Testis (tissue), 3 donors: ENCODE data around the gene SMIM26. TPM values are rescaled to one million over a fixed set of nuclear protein-coding genes. Genes with fewer than 3 reads are reported as not detected.

Source experiments
- DNase-seq: peaks from one replicate; pipeline ENCODE4 v3.0.0-alpha.2; 2019
- H3K27ac ChIP-seq, 2 donors: fragments of 200-600 bp; sonication (generic); one replicate each; pipeline ENCODE4 v1.5.1; 2019
- H3K27me3 ChIP-seq: fragments of 200-600 bp; sonication (generic); one replicate; pipeline ENCODE4 v1.5.1; 2019
- H3K36me3 ChIP-seq: fragments of 200-600 bp; sonication (generic); one replicate; pipeline ENCODE4 v1.5.1; 2017; ENCODE audit warnings: low read depth; ENCODE audit errors: missing control alignments
- H3K4me1 ChIP-seq: fragments of 200-600 bp; sonication (generic); one replicate; pipeline ENCODE4 v1.5.1; 2019
- H3K4me3 ChIP-seq, 2 donors: fragments of 200-600 bp; sonication (generic); one replicate each; pipeline ENCODE4 v1.5.1; 2017 to 2019
- H3K9me3 ChIP-seq: fragments of 200-600 bp; sonication (generic); one replicate; pipeline ENCODE4 v1.5.1; 2017
- POLR2A ChIP-seq: fragments of 450-650 bp; IDR thresholded peaks from one replicate; pipeline ENCODE4 v1.6.1; 2017; ENCODE audit warnings: antibody characterized with exemption, mild to moderate bottlenecking, moderate library complexity
- WGBS, 2 donors: methylation state at CpG; one replicate each; pipeline ENCODE4 v1.1.5; 2018; 5-methylcytosine and 5-hydroxymethylcytosine counted together
- intact Hi-C: fragments of 100-400 bp; cut with DNase I; formaldehyde crosslinking; loops from one replicate; pipeline ENCODE4 v1.15.1; 2023; ENCODE audit warnings: low total_unique reads
- polyA plus RNA-seq: library from polyadenylated mRNA; stranded (reverse); fragments of 350-450 nt; fragmentation: Illumina TruSeq; extraction: RNeasy Lipid Tissue Mini Kit (QIAGEN cat#74804); gene quantifications from one replicate; pipeline ENCODE4 v1.2.3, GENCODE V29; 2014; ENCODE audit warnings: low read depth, low replicate concordance; ENCODE audit not compliant: insufficient read depth
- total RNA-seq, 2 donors: library from RNA; depleted of rRNA; stranded (reverse); fragments of >200 nt; gene quantifications; one replicate each; pipeline ENCODE4 v1.2.3, GENCODE V29; 2016
- TF ChIP-seq, protein P1 (sequence below), 3 experiments: fragments of 450-650 bp in 2 of 3; fragments of 200-600 bp in 1 of 3; sonication (generic) in 1 of 3; IDR thresholded peaks; one replicate each; pipeline ENCODE4 v1.5.1; 2016 to 2019; ENCODE audit warnings: antibody characterized with exemption in 3 of 3, mild to moderate bottlenecking in 2 of 3, moderate library complexity in 1 of 3

SMIM26 gene
- total and polyA plus RNA-seq, 3 donors from 2014 or later, result 69.6 to 98.0 (median 87.4) TPM

- TF ChIP-seq, protein P1, sequence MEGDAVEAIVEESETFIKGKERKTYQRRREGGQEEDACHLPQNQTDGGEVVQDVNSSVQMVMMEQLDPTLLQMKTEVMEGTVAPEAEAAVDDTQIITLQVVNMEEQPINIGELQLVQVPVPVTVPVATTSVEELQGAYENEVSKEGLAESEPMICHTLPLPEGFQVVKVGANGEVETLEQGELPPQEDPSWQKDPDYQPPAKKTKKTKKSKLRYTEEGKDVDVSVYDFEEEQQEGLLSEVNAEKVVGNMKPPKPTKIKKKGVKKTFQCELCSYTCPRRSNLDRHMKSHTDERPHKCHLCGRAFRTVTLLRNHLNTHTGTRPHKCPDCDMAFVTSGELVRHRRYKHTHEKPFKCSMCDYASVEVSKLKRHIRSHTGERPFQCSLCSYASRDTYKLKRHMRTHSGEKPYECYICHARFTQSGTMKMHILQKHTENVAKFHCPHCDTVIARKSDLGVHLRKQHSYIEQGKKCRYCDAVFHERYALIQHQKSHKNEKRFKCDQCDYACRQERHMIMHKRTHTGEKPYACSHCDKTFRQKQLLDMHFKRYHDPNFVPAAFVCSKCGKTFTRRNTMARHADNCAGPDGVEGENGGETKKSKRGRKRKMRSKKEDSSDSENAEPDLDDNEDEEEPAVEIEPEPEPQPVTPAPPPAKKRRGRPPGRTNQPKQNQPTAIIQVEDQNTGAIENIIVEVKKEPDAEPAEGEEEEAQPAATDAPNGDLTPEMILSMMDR (IDR thresholded peaks at IDR 0.05), result no peak
- no peak for TF ChIP-seq POLR2A
- Histone ChIP-seq H3K36me3 (no peaks in the 10 kb centered on the region), H3K4me3 (no peak overlapping the region), H3K27ac (no peak overlapping the region), H3K9me3 (no peaks in the 10 kb centered on the region), H3K27me3 (no peaks in the 10 kb centered on the region), H3K4me1 (no peaks in the 10 kb centered on the region)
- 90 to 97% methylated on average over 2 of the region's 2 CpGs for WGBS, 2 donors
- intact Hi-C loops, result no loop called here
- DNase-seq, result no peak
Measured at GRCh38 chr20:18527339-18527738, 39.9 kb upstream of the SMIM26 start.

GRCh38 chr20:18527836-18528235, 39.4 kb upstream of the SMIM26 start:
- Histone ChIP-seq H3K27ac (no peak overlapping the region), H3K4me1 (no peaks in the 10 kb centered on the region), H3K9me3 (no peaks in the 10 kb centered on the region), H3K27me3 (no peaks in the 10 kb centered on the region), H3K4me3 (no peak overlapping the region), H3K36me3 (no peaks in the 10 kb centered on the region)
- WGBS, 2 donors, result 95 to 100% methylated on average over 2 of the region's 2 CpGs
- DNase-seq, result no peak
- no peak for TF ChIP-seq POLR2A
- TF ChIP-seq, protein P1 (IDR thresholded peaks at IDR 0.05), result no peak
- intact Hi-C loops, result no loop called here

DNA sequence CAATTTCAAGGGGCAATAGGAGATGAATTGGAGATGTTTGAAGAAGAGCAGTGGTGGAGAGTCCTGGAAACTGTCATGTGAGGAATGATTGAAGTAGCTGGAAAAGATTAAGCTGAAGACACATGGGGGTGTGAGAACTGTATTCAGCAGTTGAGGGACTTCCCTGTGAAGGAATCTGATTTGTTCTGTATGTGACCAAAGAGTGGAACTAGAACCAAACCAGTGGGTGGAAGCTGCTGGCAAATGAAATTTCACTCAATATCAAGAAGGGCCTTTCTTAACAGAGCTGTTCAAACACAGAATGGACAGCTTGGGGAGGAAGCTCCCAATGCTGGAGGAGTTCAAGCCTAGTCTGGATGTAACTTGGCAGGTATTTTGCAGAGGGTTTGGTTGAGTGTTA, 38.2 kb upstream of the SMIM26 start:
- TF ChIP-seq, protein P1 (IDR thresholded peaks at IDR 0.05), result no peak
- TF ChIP-seq POLR2A, result no peak
- Histone ChIP-seq H3K4me3 (no peak overlapping the region), H3K27me3 (no peaks in the 10 kb centered on the region), H3K9me3 (no peaks in the 10 kb centered on the region), H3K36me3 (no peaks in the 10 kb centered on the region), H3K4me1 (no peaks in the 10 kb centered on the region), H3K27ac (no peak overlapping the region)
- intact Hi-C loops, result no loop called here
- DNase-seq, result no peak

DNA sequence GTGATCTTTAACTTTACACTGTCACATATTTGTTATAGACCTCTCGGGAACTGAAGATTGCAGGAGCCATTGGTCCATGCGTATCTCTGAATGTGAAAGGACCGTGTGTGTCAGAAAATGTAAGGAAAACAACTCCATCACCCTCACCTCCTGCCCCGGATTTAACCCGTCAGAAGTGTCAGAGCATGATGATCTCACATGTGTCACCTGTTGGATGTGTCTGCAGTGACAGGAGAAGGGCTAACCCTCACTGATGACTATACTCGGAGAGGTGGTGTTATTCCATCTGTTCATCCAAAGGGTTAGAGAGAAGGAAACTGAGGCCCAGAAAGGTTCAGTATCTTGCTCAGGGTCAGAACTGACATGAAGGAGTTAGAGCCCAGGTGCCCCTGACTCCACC, 34.6 kb upstream of the SMIM26 start:
- Histone ChIP-seq H3K4me1 (no peaks in the 10 kb centered on the region), H3K27me3 (no peaks in the 10 kb centered on the region), H3K4me3 (no peak overlapping the region), H3K27ac (no peak overlapping the region), H3K9me3 (no peaks in the 10 kb centered on the region), H3K36me3 (no peaks in the 10 kb centered on the region)
- DNase-seq, result no peak
- 93 to 96% methylated on average over 6 of the region's 6 CpGs for WGBS, 2 donors
- intact Hi-C loops, result no loop called here
- TF ChIP-seq, protein P1 (IDR thresholded peaks at IDR 0.05), result no peak
- no peak for TF ChIP-seq POLR2A

- Histone ChIP-seq H3K36me3 (no peaks in the 10 kb centered on the region), H3K4me1 (no peaks in the 10 kb centered on the region), H3K27me3 (no peaks in the 10 kb centered on the region), H3K27ac (no peak overlapping the region), H3K4me3 (no peak overlapping the region), H3K9me3 (no peaks in the 10 kb centered on the region)
- 63 to 67% methylated on average over 1 of the region's 1 CpG for WGBS, 2 donors
- DNase-seq, result no peak
- intact Hi-C loops, result no loop called here
- TF ChIP-seq, protein P1 (IDR thresholded peaks at IDR 0.05), result no peak
- TF ChIP-seq POLR2A, result no peak
Measured at GRCh38 chr20:18533491-18533890, 33.7 kb upstream of the SMIM26 start.
